ENCODE results near the gene FBP2.

Gene FBP2

GRCh38 chr9:94593459-94594345 lies at the start of gene FBP2:
FBP2 (minus strand) TSS chr9:94593824; CDS start chr9:94593726, 98 bp downstream.
- no peak for DNase-seq (ENCODE audit: low read depth in 2 of 3, low spot score in 1 of 3)

DNA sequence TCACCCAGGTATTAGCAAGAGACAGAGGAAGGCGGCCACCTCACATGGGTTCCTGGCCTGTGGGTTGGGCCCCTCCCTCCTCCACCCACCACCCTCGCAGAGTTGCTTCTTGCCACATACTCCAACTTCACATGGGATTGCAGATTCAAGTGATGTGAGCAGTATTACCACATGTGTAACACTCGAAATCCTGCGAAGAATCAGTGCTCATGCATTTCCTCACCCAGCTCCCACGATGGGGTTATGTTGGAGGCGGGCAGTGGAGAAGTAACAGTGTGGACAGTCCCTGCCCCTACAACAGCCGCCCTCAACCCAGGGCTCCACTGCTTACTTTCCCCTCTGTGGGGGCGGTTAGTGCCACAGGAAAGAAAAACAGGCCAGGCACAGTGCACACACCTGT lies 49.6 kb upstream of the FBP2 start:
- DNase-seq (ENCODE audit: low read depth in 2 of 3, low spot score in 1 of 3), result no peak

GRCh38 chr9:94642501-94642900 lies 48.9 kb upstream of the FBP2 start:
- DNase-seq (ENCODE audit: low read depth in 2 of 3, low spot score in 1 of 3), result no peak

DNA sequence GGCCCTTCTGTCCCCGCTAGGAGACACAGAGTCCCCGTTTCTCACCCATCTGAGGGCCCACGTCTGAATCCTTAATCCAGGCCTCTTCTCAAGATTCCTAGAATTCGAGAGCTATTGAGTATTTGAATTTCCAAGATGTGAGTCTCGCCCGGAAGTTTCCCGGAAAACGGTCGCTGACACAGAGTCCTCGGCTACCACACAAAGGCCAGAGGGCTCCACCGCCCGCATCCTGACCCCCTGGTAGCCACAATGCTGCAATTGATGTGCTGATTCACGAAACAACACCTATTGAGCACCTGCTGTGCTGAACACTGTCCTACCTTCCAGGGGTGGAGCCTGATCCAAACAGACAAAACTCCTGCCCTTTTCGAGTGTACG lies 46.4 kb upstream of the FBP2 start:
- no peak for DNase-seq (ENCODE audit: low read depth in 2 of 3, low spot score in 1 of 3)

DNA sequence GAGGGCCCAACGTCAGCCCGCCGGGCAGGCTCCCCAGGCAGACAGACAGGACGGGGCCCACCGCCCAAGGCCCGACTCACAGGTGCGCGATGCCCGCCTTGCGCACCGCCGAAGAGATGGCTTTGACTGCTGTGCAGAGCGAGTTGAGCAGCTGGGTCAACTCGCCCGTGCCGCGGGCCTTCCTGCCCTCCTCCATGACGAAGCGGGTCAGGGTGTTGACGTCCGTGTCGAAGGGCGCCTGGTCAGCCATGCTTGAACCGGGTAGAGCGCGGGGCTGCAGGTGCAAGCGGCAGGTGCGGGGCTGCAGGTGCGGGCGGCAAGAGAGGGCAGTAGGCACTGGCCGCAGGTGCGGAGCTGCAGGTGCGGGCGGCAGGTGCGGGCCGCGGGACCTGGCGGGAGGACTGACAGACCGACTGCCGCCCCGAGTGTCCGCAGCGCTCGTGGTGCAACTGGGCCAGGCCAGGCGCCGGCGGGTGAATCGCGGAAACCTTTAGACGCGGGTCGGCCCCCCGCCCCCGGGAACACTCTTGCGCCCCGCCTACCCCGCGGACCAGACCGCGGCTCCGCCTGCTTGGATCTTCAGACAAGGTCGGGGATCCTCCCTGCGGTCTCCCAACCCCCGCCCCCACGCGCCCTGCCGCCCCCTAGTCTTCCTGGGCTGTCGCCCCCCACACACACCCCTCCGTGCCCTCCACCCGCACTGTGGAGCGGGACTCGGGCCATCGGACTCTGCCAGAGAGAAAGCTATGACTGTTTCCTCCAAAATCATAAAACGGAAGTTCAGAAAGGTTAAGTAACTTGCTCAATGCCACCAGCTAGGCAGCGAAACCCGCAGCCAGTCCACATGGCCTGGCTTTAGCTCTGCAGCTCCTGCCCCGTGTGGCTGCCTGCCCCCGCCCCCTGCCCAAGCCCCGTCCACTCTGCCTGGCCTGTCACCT lies 45.7 kb upstream of the FBP2 start, which contains the start of gene FBP1:
FBP1 (minus strand) TSS at position 458 of the 938 bp plus-strand sequence; CDS start at position 250, 208 bp downstream.
- no peak for DNase-seq (ENCODE audit: low read depth in 2 of 3, low spot score in 1 of 3)

GRCh38 chr9:94638335-94639060 lies 44.9 kb upstream of the FBP2 start:
- no peak for DNase-seq (ENCODE audit: low read depth in 2 of 3, low spot score in 1 of 3)

- DNase-seq (ENCODE audit: low read depth in 2 of 3, low spot score in 1 of 3), result no peak
Measured at GRCh38 chr9:94632737-94633136, 39.1 kb upstream of the FBP2 start.

DNA sequence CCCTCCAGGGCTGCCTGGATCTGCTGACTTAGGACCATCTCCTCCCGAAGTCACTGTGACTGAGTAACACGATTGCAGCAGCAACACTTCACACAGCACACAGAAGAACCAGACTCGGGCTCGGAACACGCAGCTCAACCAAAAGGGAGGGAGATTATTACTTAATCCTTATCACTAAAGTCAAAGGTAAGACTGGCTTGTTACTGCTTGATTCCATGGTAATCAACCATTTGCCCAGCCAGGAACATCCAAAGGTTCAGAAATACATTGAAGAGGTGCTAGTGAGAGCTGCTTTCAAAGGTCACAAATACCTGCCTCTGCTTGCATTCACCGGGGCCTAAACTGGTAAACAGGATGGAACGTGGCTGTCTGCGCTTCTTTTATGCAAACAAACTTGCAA lies 38.0 kb upstream of the FBP2 start:
- DNase-seq (ENCODE audit: low read depth in 2 of 3, low spot score in 1 of 3), result no peak

- no peak for DNase-seq (ENCODE audit: low read depth in 2 of 3, low spot score in 1 of 3)
Measured at GRCh38 chr9:94630833-94631232, 37.2 kb upstream of the FBP2 start.

GRCh38 chr9:94630281-94630680 lies 36.7 kb upstream of the FBP2 start:
- DNase-seq (ENCODE audit: low read depth in 2 of 3, low spot score in 1 of 3), result no peak

- DNase-seq (ENCODE audit: low read depth in 2 of 3, low spot score in 1 of 3), result no peak
Measured at GRCh38 chr9:94627287-94627686, 33.7 kb upstream of the FBP2 start.

GRCh38 chr9:94625835-94626234 lies 32.2 kb upstream of the FBP2 start:
- no peak for DNase-seq (ENCODE audit: low read depth in 2 of 3, low spot score in 1 of 3)

DNA sequence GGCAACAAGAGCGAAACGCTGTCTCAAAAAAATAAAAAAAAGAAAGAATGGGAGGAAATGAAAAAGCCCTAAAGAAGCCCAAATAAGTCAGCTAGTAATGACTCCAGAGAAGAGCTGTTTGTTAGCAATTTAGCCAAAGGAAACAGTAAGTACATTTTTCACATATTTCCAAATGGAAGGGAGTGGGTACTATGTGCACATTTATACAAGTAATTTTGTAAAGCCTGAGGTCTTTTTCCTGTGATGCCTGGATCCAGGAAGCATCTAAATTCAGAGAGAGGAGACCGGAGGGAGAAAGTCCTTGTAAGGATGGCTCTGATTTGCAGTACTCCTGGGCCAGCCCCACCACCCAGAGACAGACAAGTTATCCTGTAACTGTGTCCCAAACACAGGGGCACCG lies 31.0 kb upstream of the FBP2 start:
- no peak for DNase-seq (ENCODE audit: low read depth in 2 of 3, low spot score in 1 of 3)

DNA sequence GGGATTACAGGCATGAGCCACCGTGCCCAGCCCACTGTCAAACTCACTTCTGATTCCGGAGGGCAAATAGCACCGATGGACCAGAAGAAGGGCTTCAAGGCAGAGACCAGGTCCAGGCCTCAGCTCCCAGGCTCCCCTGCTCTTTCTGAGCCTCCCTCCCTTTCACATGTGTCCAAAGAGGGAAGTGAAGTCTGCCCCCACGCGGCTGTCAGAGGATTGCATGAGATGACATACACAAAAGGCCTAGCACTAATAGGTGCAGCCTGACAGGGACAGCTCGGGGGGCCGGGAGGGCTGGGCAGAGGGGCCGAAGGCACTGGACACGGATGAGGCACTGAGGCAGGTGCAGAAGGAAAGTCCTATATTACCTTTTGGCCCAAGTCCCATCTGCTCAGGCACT lies 29.6 kb upstream of the FBP2 start:
- DNase-seq (ENCODE audit: low read depth in 2 of 3, low spot score in 1 of 3), result peak in 1 of 3 donors; percentile 8

- DNase-seq (ENCODE audit: low read depth in 2 of 3, low spot score in 1 of 3), result no peak
Measured at GRCh38 chr9:94622087-94622800, 28.6 kb upstream of the FBP2 start.

GRCh38 chr9:94619026-94619425 lies 25.4 kb upstream of the FBP2 start:
- no peak for DNase-seq (ENCODE audit: low read depth in 2 of 3, low spot score in 1 of 3)

DNA sequence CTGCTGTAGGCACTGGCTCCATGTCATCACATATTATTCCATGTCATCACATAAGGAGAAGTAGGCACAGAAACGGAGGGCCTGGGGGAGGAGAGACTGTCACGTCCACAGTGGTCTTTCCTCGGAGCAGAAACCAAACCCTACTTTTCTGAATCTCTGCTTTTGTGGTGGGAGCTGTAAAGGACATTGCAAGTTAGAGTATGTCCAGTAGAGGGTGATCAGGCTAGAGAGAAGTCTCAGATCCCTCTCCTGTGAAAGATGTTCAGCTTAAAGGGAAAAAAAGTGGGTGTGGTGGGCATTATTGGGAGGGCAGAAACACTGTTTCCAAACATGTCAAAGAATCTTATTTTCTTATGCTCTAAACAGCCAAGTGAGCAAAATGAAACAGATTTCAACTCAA lies 19.4 kb upstream of the FBP2 start:
- DNase-seq (ENCODE audit: low read depth in 2 of 3, low spot score in 1 of 3), result no peak

DNA sequence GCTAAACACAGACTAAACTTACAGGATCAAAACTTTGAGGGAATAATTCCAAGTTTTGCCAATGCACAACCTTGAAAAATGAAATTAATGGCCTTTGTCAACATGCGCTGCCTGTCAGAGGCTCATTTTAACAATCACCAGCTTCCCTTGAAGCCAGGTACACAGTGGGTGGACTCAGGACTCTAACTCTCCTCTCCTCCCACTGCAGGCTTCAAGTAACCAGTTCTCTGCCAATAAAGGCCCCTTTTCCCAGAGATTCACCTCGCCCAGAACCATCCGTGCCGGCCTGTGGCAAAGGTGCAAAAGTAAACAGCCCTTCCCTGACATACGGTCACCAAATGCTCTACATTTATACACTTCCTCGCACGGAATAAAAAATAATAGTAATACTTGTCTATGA lies 18.4 kb upstream of the FBP2 start:
- DNase-seq (ENCODE audit: low read depth in 2 of 3, low spot score in 1 of 3), result no peak

GRCh38 chr9:94611638-94612068 lies 18.0 kb upstream of the FBP2 start:
- peak; percentile 45 to 66 (median 59) for DNase-seq (ENCODE audit: low read depth in 2 of 3, low spot score in 1 of 3)

- no peak for DNase-seq (ENCODE audit: low read depth in 2 of 3, low spot score in 1 of 3)
Measured at GRCh38 chr9:94610181-94610606, 16.6 kb upstream of the FBP2 start.

GRCh38 chr9:94607423-94607691 lies 13.7 kb upstream of the FBP2 start:
- no peak for DNase-seq (ENCODE audit: low read depth in 2 of 3, low spot score in 1 of 3)

All from stimulated activated CD4-positive, alpha-beta T cell treated with anti-CD3 and anti-CD28 coated beads, Interleukin-12 subunit alpha, Interleukin-12 subunit beta, amount 100 ng/mL, for 48 hours (primary cell).